AG09309 (cell line): ENCODE data around the gene TMEM63A.

Experiments
- DNase-seq: peaks from one replicate; pipeline ENCODE4 v3.0.0-alpha.2; 2010; ENCODE audit warnings: low read depth
- H3K4me3 ChIP-seq: 2 replicates; pipeline ENCODE4 v1.5.1; 2011; ENCODE audit warnings: mild to moderate bottlenecking, low read depth, low read length, moderate library complexity; ENCODE audit not compliant: control insufficient read depth
- CTCF ChIP-seq: IDR thresholded peaks from 2 replicates; pipeline ENCODE4 v1.5.1; 2011; ENCODE audit warnings: mild to moderate bottlenecking, low read depth, low read length, inconsistent platforms; ENCODE audit not compliant: insufficient read depth, control insufficient read depth; ENCODE audit errors: missing control alignments

TMEM63A gene

GRCh38 chr1:225861834-225862580, 20.2 kb downstream of the TMEM63A start:
- TF ChIP-seq CTCF, result no peak
- no peak for DNase-seq
- no peak overlapping the region for H3K4me3 ChIP-seq

DNA sequence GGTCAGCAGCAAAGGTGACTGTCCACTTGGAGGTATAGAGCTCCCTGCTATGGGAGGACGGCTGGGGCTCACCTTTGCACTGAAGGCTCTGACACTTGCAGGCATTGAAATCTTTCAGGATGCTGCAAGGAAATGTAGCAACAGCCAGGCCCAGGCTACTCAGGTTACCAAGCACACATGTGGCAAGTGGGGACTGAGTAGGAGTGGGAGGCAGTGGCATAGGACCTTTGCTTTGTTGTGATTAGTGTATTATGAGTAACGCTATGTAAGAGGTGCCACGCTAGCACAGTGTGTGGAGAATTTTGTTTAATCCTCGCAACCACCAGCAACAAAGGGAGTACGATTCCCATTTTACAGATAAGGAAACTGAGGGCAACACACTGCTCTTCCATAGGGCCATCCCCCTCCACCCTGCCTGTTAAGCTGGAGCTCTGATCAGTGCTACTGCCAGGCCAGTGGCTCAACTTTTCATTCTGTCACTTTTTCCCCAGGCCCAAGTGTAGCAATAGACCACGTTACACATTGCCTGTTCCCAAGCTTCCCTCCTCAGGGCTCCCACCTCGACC, 21.2 kb downstream of the TMEM63A start:
- H3K4me3 ChIP-seq, result no peak overlapping the region
- no peak for DNase-seq
- TF ChIP-seq CTCF, result no peak

DNA sequence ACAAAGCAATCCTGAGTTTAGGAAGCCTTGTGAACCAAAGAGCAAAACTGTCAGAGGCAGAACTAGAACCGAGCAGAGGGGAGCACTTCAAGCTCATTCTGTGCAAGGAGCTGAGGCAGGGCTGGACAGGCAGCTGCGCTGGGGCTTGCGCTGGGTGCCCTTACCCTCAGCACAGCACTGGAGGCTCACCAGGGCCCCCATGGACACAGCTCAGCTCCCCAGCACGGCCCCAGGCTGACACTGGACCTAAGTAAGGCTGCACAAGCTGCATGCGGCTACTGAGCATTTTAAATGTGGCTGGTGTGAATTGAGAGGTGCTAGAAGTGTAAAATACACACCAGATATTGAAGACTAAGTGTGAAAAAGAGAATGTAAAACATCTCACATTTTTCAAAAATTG, 22.1 kb downstream of the TMEM63A start:
- no peak for DNase-seq
- no peak overlapping the region for H3K4me3 ChIP-seq
- no peak for TF ChIP-seq CTCF

DNA sequence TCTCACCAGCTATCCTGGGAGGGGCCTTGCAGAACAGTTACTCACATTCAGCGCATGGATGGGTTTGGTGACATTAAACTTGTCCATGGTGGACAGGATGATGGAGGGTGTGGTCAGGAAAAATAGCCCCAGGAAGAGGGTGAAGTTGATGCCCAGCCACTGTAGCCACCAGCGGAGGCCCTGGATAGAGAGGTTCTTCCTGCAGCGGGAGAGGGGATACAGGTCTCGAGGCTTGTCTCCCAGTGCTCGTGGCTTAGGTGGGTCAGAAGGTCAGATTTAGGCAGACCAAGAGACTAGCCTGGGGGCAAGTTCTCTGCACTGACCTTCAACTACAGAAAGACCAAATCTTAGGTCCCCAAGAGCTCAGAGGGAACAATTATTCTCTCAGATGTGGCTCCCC, 23.0 kb downstream of the TMEM63A start:
- DNase-seq, result no peak
- no peak overlapping the region for H3K4me3 ChIP-seq
- no peak for TF ChIP-seq CTCF

DNA sequence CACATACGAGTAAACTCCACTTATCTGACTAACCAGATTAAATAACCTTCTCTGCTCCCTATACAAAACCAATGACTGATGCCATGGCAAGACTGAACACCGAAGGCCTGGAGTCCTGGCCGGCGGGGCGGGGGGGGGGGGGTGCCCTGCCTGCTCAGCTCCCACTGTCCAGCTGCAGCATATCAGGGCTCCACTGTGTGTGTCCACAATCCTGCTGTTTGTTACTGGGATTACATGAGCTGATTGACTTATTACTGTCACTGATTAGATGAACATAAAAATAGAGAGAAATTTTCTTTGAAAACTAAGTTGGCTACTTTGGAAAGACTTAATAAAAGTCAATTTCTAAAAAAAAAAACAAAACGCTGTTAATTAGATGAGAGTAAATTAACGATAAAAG, 24.9 kb downstream of the TMEM63A start:
- no peak for DNase-seq
- TF ChIP-seq CTCF, result no peak
- no peak overlapping the region for H3K4me3 ChIP-seq

DNA sequence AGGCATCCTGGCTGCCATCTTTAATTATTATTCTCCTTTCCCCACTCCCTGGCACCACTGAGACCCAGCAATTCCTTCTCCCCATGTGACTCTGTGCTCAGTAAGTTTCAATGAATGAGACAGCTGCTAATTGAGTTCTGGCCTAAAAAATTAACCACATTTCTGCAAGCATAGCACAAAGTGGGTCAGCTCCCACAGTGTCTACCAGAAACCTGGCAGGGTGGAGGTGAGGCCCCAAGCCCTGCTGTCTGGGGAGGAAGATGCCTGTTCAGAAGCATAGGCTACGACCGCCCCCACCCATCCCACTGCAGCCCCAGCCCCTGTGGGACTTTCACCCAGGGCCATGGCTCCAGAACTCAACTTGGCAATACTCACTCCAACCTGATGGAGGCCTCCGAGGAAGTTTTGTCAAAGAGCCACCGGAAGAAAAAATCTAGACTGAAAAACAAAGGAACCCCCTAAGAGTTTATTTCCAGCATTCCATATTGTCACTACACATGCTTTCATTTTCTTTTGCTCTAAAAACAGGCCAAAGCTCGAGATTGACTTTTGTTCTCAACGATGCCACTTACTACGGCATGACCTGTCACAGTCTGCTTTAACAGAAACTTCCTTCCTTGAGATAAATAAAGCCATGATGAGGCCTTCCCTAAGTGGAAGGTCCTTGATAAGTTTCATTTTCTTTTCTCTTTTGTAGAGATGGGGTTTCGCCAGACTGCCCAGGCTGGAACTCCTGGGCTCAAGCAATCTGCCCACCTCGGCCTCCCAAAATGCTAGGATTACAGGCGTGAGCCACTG, 26.5 kb downstream of the TMEM63A start:
- no peak for TF ChIP-seq CTCF
- no peak overlapping the region for H3K4me3 ChIP-seq
- DNase-seq, result no peak
